Left lung (tissue), 10 donors: Measurements from ENCODE around the gene BTNL8. TPM values are rescaled to one million over a fixed set of nuclear protein-coding genes. Genes with fewer than 3 reads are reported as not detected.

ENCODE experiments used
- ATAC-seq: fragments of 200-7000 bp; cut with Tn5 transposase; one replicate; pipeline ENCODE4 v1.9.1; 2020; ENCODE audit warnings: moderate library complexity
- DNase-seq, 4 donors: peaks; one replicate each; pipeline ENCODE4 v3.0.0-alpha.2; 2013 to 2020
- H3K27ac ChIP-seq, 2 donors: fragments of 200-600 bp; sonication (generic) in 1 of 2; one replicate each; pipeline versions ENCODE4 v1.5.0 to v1.8.0; 2020 to 2021
- H3K27me3 ChIP-seq, 2 donors: fragments of 200-600 bp; sonication (generic) in 1 of 2; one replicate each; pipeline versions ENCODE4 v1.5.0 to v1.8.0; 2020 to 2021
- H3K36me3 ChIP-seq, 2 donors: fragments of 200-600 bp; sonication (generic) in 1 of 2; one replicate each; pipeline versions ENCODE4 v1.5.0 to v1.8.0; 2020 to 2021
- H3K4me1 ChIP-seq, 2 donors: fragments of 200-600 bp; one replicate each; pipeline ENCODE4 v1.8.0; 2021
- H3K4me3 ChIP-seq, 2 donors: fragments of 200-600 bp; sonication (generic) in 1 of 2; one replicate each; pipeline versions ENCODE4 v1.5.0 to v1.8.0; 2020 to 2021; ENCODE audit warnings: mild to moderate bottlenecking in 1 of 2
- H3K9me3 ChIP-seq, 2 donors: fragments of 200-600 bp; sonication (generic) in 1 of 2; one replicate each; pipeline versions ENCODE4 v1.5.0 to v1.8.0; 2020 to 2021
- CTCF ChIP-seq, 2 donors: fragments of 200-600 bp; sonication (generic) in 1 of 2; IDR thresholded peaks; one replicate each; pipeline versions ENCODE4 v1.5.0 to v1.8.0; 2021; ENCODE audit warnings: antibody characterized with exemption in 2 of 2
- intact Hi-C, 2 donors: fragments of 100-400 bp; cut with DNase I; formaldehyde crosslinking; loops; one replicate each; pipeline versions ENCODE4 v1.11.2 to v1.14.2; 2022
- polyA plus RNA-seq, 6 donors: library from polyadenylated mRNA; unstranded; fragments of 120-200 nt; gene quantifications; one replicate each; pipeline ENCODE4 v1.2.1, GENCODE V29; 2013; ENCODE audit not compliant: insufficient read length in 6 of 6
- total RNA-seq, 2 donors: library from RNA; stranded (reverse); fragmentation: NEBNext Ultra II Directional; extraction: Animal tissue kit (Norgen Biotek cat#: 25700); gene quantifications; one replicate each; pipeline ENCODE4 v1.2.1, GENCODE V29; 2021
- donor health status: DM: no; HTN: yes; CAD: no.
- donor health status: DM: no; HTN: no; CAD: no.

The BTNL8 gene
- total and polyA plus RNA-seq, 8 donors = 0.47 to 1.8 (median 0.81) TPM

- DNase-seq = no peak
- H3K9me3 ChIP-seq = no peaks in the 10 kb centered on the region
- no peak for ATAC-seq
- peaks cover 0 to 18% of the 10 kb centered on the region in 2 donors for H3K4me1 ChIP-seq
- no peak overlapping the region for H3K4me3 ChIP-seq
- H3K27me3 ChIP-seq = no peaks in the 10 kb centered on the region
- intact Hi-C loops = no loop called here
- peak overlapping the region in 1 of 2 donors; percentile 82 for H3K27ac ChIP-seq
- H3K36me3 ChIP-seq = no peaks in the 10 kb centered on the region
- TF ChIP-seq CTCF (IDR thresholded peaks at IDR 0.05) = no peak
These were observed 11.8 kb downstream of the BTNL8 start for GRCh38 chr5:180910735-180911134.

GRCh38 chr5:180914646-180915045, 15.7 kb downstream of the BTNL8 start:
- ATAC-seq = no peak
- no peak for DNase-seq
- H3K27ac ChIP-seq = no peak overlapping the region
- intact Hi-C loops = no loop called here
- H3K36me3 ChIP-seq = no peaks in the 10 kb centered on the region
- no peak for TF ChIP-seq CTCF (IDR thresholded peaks at IDR 0.05)
- H3K4me3 ChIP-seq = no peak overlapping the region
- H3K27me3 ChIP-seq = no peaks in the 10 kb centered on the region
- peaks cover 0 to 9% of the 10 kb centered on the region in 2 donors for H3K4me1 ChIP-seq
- no peaks in the 10 kb centered on the region for H3K9me3 ChIP-seq

GRCh38 chr5:180915924-180916323, 17.0 kb downstream of the BTNL8 start:
- Histone ChIP-seq H3K4me1 (no peaks in the 10 kb centered on the region), H3K4me3 (no peak overlapping the region), H3K27ac (no peak overlapping the region), H3K9me3 (no peaks in the 10 kb centered on the region), H3K36me3 (no peaks in the 10 kb centered on the region), H3K27me3 (no peaks in the 10 kb centered on the region)
- intact Hi-C loops = no loop called here
- no peak for DNase-seq
- ATAC-seq = no peak
- no peak for TF ChIP-seq CTCF (IDR thresholded peaks at IDR 0.05)

GRCh38 chr5:180918380-180918779, 19.4 kb downstream of the BTNL8 start:
- Histone ChIP-seq H3K4me1 (no peaks in the 10 kb centered on the region), H3K4me3 (no peak overlapping the region), H3K27ac (no peak overlapping the region), H3K36me3 (no peaks in the 10 kb centered on the region), H3K9me3 (peaks cover 0 to 5% of the 10 kb centered on the region in 2 donors), H3K27me3 (no peaks in the 10 kb centered on the region)
- intact Hi-C loops = no loop called here
- no peak for TF ChIP-seq CTCF (IDR thresholded peaks at IDR 0.05)
- DNase-seq = no peak
- ATAC-seq = no peak

GRCh38 chr5:180920710-180921109, 21.8 kb downstream of the BTNL8 start:
- DNase-seq = no peak
- Histone ChIP-seq H3K4me1 (no peaks in the 10 kb centered on the region), H3K9me3 (peaks cover 0 to 11% of the 10 kb centered on the region in 2 donors), H3K4me3 (no peak overlapping the region), H3K36me3 (no peaks in the 10 kb centered on the region), H3K27me3 (no peaks in the 10 kb centered on the region), H3K27ac (no peak overlapping the region)
- intact Hi-C loops = no loop called here
- no peak for TF ChIP-seq CTCF (IDR thresholded peaks at IDR 0.05)
- ATAC-seq = no peak
